ENCODE results near the gene PDE4DIP.
"Not testable (repeated sequence)": the region's sequence is repeated elsewhere in the genome, so short reads cannot be mapped to it uniquely, and the experiment has no call there.

Gene PDE4DIP

GRCh38 chr1:148975866-148976537 lies 131.8 kb downstream of the PDE4DIP start:
- DNase-seq (ENCODE audit: low read depth): not testable (repeated sequence)

GRCh38 chr1:148977785-148978184 lies 133.6 kb downstream of the PDE4DIP start:
- not testable (repeated sequence) for DNase-seq (ENCODE audit: low read depth)

GRCh38 chr1:148989378-148989777 lies 145.2 kb downstream of the PDE4DIP start:
- DNase-seq (ENCODE audit: low read depth): not testable (repeated sequence)

GRCh38 chr1:148990233-148990788 lies 146.1 kb downstream of the PDE4DIP start:
- not testable (repeated sequence) for DNase-seq (ENCODE audit: low read depth)

- not testable (repeated sequence) for DNase-seq (ENCODE audit: low read depth)
These were observed 147.6 kb downstream of the PDE4DIP start for GRCh38 chr1:148991818-148992217.

GRCh38 chr1:148992364-148992763 lies 148.1 kb downstream of the PDE4DIP start:
- not testable (repeated sequence) for DNase-seq (ENCODE audit: low read depth)

- DNase-seq (ENCODE audit: low read depth): not testable (repeated sequence)
These were observed 152.4 kb downstream of the PDE4DIP start for GRCh38 chr1:148996449-148997224.

- DNase-seq (ENCODE audit: low read depth): not testable (repeated sequence)
These were observed 153.2 kb downstream of the PDE4DIP start for GRCh38 chr1:148997405-148997804.

- DNase-seq (ENCODE audit: low read depth): not testable (repeated sequence)
These were observed 158.4 kb downstream of the PDE4DIP start for GRCh38 chr1:149002664-149003063.

GRCh38 chr1:149008326-149008725 lies 164.1 kb downstream of the PDE4DIP start:
- DNase-seq (ENCODE audit: low read depth): not testable (repeated sequence)

GRCh38 chr1:149008769-149009168 lies 164.5 kb downstream of the PDE4DIP start:
- not testable (repeated sequence) for DNase-seq (ENCODE audit: low read depth)

GRCh38 chr1:149009761-149010160 lies 165.5 kb downstream of the PDE4DIP start:
- DNase-seq (ENCODE audit: low read depth): not testable (repeated sequence)

GRCh38 chr1:149012599-149012998 lies 168.4 kb downstream of the PDE4DIP start:
- not testable (repeated sequence) for DNase-seq (ENCODE audit: low read depth)

GRCh38 chr1:149013513-149013912 lies 169.3 kb downstream of the PDE4DIP start:
- DNase-seq (ENCODE audit: low read depth): not testable (repeated sequence)

- DNase-seq (ENCODE audit: low read depth): not testable (repeated sequence)
These were observed 171.3 kb downstream of the PDE4DIP start for GRCh38 chr1:149015522-149015921.

GRCh38 chr1:149016626-149017025 lies 172.4 kb downstream of the PDE4DIP start:
- not testable (repeated sequence) for DNase-seq (ENCODE audit: low read depth)

- not testable (repeated sequence) for DNase-seq (ENCODE audit: low read depth)
These were observed 174.3 kb downstream of the PDE4DIP start for GRCh38 chr1:149018577-149018976.

GRCh38 chr1:149024327-149024726 lies 180.1 kb downstream of the PDE4DIP start:
- not testable (repeated sequence) for DNase-seq (ENCODE audit: low read depth)

- not testable (repeated sequence) for DNase-seq (ENCODE audit: low read depth)
These were observed 189.7 kb downstream of the PDE4DIP start for GRCh38 chr1:149033916-149034315.

GRCh38 chr1:149043056-149043455 lies 198.8 kb downstream of the PDE4DIP start:
- not testable (repeated sequence) for DNase-seq (ENCODE audit: low read depth)

GRCh38 chr1:149064611-149065010 lies 220.4 kb downstream of the PDE4DIP start:
- DNase-seq (ENCODE audit: low read depth): not testable (repeated sequence)

- DNase-seq (ENCODE audit: low read depth): not testable (repeated sequence)
These were observed 231.4 kb downstream of the PDE4DIP start for GRCh38 chr1:149075505-149076127.
